Neural cell (in vitro differentiated cells): Measurements from ENCODE around the gene IGF2BP2. TPM values are rescaled to one million over a fixed set of nuclear protein-coding genes. Genes with fewer than 3 reads are reported as not detected.

Experiments
- H2AFZ ChIP-seq: fragments of 200-600, 300-800 bp; sonication (generic), shearing (Covaris generic); 2 replicates; pipeline ENCODE4 v1.6.0; 2014; ENCODE audit warnings: low read depth, mild to moderate bottlenecking, antibody characterized with exemption, low read length, moderate library complexity
- H3F3A ChIP-seq: fragments of 200-600 bp; shearing (Covaris generic); 2 replicates; pipeline ENCODE4 v1.6.1; 2016; ENCODE audit warnings: mild to moderate bottlenecking, moderate library complexity, mixed read lengths, antibody characterized with exemption, low read length; ENCODE audit not compliant: insufficient read depth, poor library complexity, severe bottlenecking
- H3K27ac ChIP-seq: fragments of 200-600, 300-800 bp; sonication (generic), shearing (Covaris generic); 2 replicates; pipeline ENCODE4 v1.5.1; 2014; ENCODE audit warnings: mild to moderate bottlenecking, low read length, moderate library complexity
- H3K27me3 ChIP-seq: fragments of 300-800, 200-600 bp; sonication (generic), shearing (Covaris generic); 2 replicates; pipeline ENCODE4 v1.6.0; 2014; ENCODE audit warnings: mild to moderate bottlenecking, low read depth, low read length, moderate library complexity; ENCODE audit not compliant: insufficient read depth
- H3K36me3 ChIP-seq: fragments of 300-800, 200-600 bp; sonication (generic), shearing (Covaris generic); 2 replicates; pipeline ENCODE4 v1.5.1; 2014; ENCODE audit warnings: mild to moderate bottlenecking, antibody characterized with exemption, low read length, moderate library complexity; ENCODE audit not compliant: insufficient read depth
- H3K4me2 ChIP-seq: fragments of 300-800, 200-600 bp; sonication (generic), shearing (Covaris generic); 2 replicates; pipeline ENCODE4 v1.6.0; 2014; ENCODE audit warnings: mild to moderate bottlenecking, low read length
- H3K4me3 ChIP-seq: fragments of 300-800, 200-600 bp; sonication (generic), shearing (Covaris generic); 2 replicates; pipeline ENCODE4 v1.5.1; 2014; ENCODE audit warnings: mild to moderate bottlenecking, low read length, moderate library complexity
- H3K79me2 ChIP-seq: fragments of 200-600 bp; shearing (Covaris generic); replicated peaks from 2 replicates; pipeline ENCODE4 v1.6.0; 2014; ENCODE audit warnings: mild to moderate bottlenecking, low read length, moderate library complexity; ENCODE audit not compliant: insufficient read depth
- H3K9ac ChIP-seq: fragments of 300-800, 200-600 bp; sonication (generic), shearing (Covaris generic); 2 replicates; pipeline ENCODE4 v1.6.1; 2016; ENCODE audit warnings: mild to moderate bottlenecking, low read length, mixed read lengths
- H3K9me2 ChIP-seq: fragments of 200-600 bp; shearing (Covaris generic); 2 replicates; pipeline ENCODE4 v1.6.1; 2016; ENCODE audit warnings: mild to moderate bottlenecking, low read length, mixed read lengths; ENCODE audit not compliant: insufficient read depth
- H3K9me3 ChIP-seq: fragments of 200-600, 300-800 bp; sonication (generic), shearing (Covaris generic); 2 replicates; pipeline ENCODE4 v1.6.1; 2016; ENCODE audit warnings: mild to moderate bottlenecking, mixed run types, low read length, moderate library complexity, mixed read lengths
- H4K20me1 ChIP-seq: fragments of 200-600 bp; shearing (Covaris generic); 2 replicates; pipeline ENCODE4 v1.6.1; 2016; ENCODE audit warnings: mild to moderate bottlenecking, mixed run types; ENCODE audit not compliant: insufficient read depth
- CTCF ChIP-seq: fragments of 450-650 bp; IDR thresholded peaks from 2 replicates; pipeline ENCODE4 v1.5.1; 2014; ENCODE audit warnings: antibody characterized with exemption, mild to moderate bottlenecking, moderate library complexity; ENCODE audit not compliant: poor library complexity, severe bottlenecking
- EP300 ChIP-seq: fragments of 450-650 bp; conservative IDR thresholded peaks from 2 replicates; pipeline ENCODE4 v1.6.1; 2014; ENCODE audit warnings: antibody characterized with exemption, mild to moderate bottlenecking, moderate library complexity; ENCODE audit not compliant: poor library complexity, severe bottlenecking
- EZH2 ChIP-seq: fragments of 200-600, 300-800 bp; shearing (Covaris generic), sonication (generic); IDR thresholded peaks from 2 replicates; pipeline ENCODE4 v1.6.1; 2014; ENCODE audit warnings: antibody characterized with exemption, low read length, borderline replicate concordance, mild to moderate bottlenecking; ENCODE audit not compliant: insufficient read depth, poor library complexity, severe bottlenecking
- MXI1 ChIP-seq: fragments of 450-650 bp; conservative IDR thresholded peaks from 2 replicates; pipeline ENCODE4 v1.6.1; 2014; ENCODE audit warnings: antibody characterized with exemption, mild to moderate bottlenecking; ENCODE audit not compliant: poor library complexity, severe bottlenecking
- POLR2AphosphoS5 ChIP-seq: IDR thresholded peaks from 2 replicates; pipeline ENCODE4 v1.6.1; 2012
- RAD21 ChIP-seq: fragments of 450-650 bp; conservative IDR thresholded peaks from 2 replicates; pipeline ENCODE4 v1.6.1; 2014; ENCODE audit warnings: antibody characterized with exemption, mild to moderate bottlenecking, moderate library complexity
- SMC3 ChIP-seq: fragments of 450-650 bp; conservative IDR thresholded peaks from 2 replicates; pipeline ENCODE4 v1.6.1; 2014; ENCODE audit warnings: antibody characterized with exemption, mild to moderate bottlenecking, moderate library complexity; ENCODE audit not compliant: poor library complexity
- TAF1 ChIP-seq: IDR thresholded peaks from 2 replicates; pipeline ENCODE4 v1.6.1; 2012; ENCODE audit warnings: low read depth
- polyA plus RNA-seq: library from polyadenylated mRNA; depleted of rRNA; stranded (reverse); fragments of >200 nt; gene quantifications from 2 replicates; pipeline ENCODE4 v1.2.3, GENCODE V29; 2014
- TF ChIP-seq, protein P1 (sequence below): IDR thresholded peaks from 2 replicates; pipeline ENCODE4 v1.6.1; 2012; ENCODE audit warnings: borderline replicate concordance

IGF2BP2 gene
- polyA plus RNA-seq, 1 donor from 2014 or later, result 46.6 TPM

GRCh38 chr3:185756477-185756876 lies 68.4 kb downstream of the IGF2BP2 start:
- Histone ChIP-seq H3K4me3 (no peak overlapping the region), H3K9ac (no peak overlapping the region), H3K79me2 (peaks cover 87% of the 10 kb centered on the region), H2AFZ (no peak overlapping the region), H3K36me3 (peaks cover 12% of the 10 kb centered on the region), H3K4me2 (no peak overlapping the region), H4K20me1 (peaks cover 31% of the 10 kb centered on the region), H3K27me3 (no peaks in the 10 kb centered on the region), H3K9me3 (no peaks in the 10 kb centered on the region), H3K27ac (no peak overlapping the region), H3F3A (no peaks in the 10 kb centered on the region), H3K9me2 (no peaks in the 10 kb centered on the region)
- TF ChIP-seq, protein P1, sequence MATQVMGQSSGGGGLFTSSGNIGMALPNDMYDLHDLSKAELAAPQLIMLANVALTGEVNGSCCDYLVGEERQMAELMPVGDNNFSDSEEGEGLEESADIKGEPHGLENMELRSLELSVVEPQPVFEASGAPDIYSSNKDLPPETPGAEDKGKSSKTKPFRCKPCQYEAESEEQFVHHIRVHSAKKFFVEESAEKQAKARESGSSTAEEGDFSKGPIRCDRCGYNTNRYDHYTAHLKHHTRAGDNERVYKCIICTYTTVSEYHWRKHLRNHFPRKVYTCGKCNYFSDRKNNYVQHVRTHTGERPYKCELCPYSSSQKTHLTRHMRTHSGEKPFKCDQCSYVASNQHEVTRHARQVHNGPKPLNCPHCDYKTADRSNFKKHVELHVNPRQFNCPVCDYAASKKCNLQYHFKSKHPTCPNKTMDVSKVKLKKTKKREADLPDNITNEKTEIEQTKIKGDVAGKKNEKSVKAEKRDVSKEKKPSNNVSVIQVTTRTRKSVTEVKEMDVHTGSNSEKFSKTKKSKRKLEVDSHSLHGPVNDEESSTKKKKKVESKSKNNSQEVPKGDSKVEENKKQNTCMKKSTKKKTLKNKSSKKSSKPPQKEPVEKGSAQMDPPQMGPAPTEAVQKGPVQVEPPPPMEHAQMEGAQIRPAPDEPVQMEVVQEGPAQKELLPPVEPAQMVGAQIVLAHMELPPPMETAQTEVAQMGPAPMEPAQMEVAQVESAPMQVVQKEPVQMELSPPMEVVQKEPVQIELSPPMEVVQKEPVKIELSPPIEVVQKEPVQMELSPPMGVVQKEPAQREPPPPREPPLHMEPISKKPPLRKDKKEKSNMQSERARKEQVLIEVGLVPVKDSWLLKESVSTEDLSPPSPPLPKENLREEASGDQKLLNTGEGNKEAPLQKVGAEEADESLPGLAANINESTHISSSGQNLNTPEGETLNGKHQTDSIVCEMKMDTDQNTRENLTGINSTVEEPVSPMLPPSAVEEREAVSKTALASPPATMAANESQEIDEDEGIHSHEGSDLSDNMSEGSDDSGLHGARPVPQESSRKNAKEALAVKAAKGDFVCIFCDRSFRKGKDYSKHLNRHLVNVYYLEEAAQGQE, result no peak
- TF ChIP-seq RAD21 (no peak), POLR2AphosphoS5 (no peak), MXI1 (no peak), TAF1 (no peak), EP300 (no peak), SMC3 (no peak), EZH2 (no peak), CTCF (no peak)

GRCh38 chr3:185754920-185755319 lies 69.9 kb downstream of the IGF2BP2 start:
- Histone ChIP-seq H3K79me2 (peaks cover 71% of the 10 kb centered on the region), H3K27ac (no peak overlapping the region), H3K4me3 (no peak overlapping the region), H3K9me2 (no peaks in the 10 kb centered on the region), H3F3A (no peaks in the 10 kb centered on the region), H3K9me3 (no peaks in the 10 kb centered on the region), H2AFZ (no peak overlapping the region), H3K9ac (no peak overlapping the region), H3K36me3 (peaks cover 12% of the 10 kb centered on the region), H3K4me2 (no peak overlapping the region), H3K27me3 (no peaks in the 10 kb centered on the region), H4K20me1 (peaks cover 16% of the 10 kb centered on the region)
- no peak for TF ChIP-seq CTCF
- TF ChIP-seq, protein P1, result no peak
